GM20431 (cell line): ENCODE data around the gene SGK2.

ENCODE experiments used
- in situ Hi-C: fragments of 300-500 bp; cut with MseI, MboI; formaldehyde crosslinking; loops from one replicate; pipeline ENCODE4 v1.15.0; 2020; ENCODE audit warnings: low sequenced_read_pairs; ENCODE audit not compliant: unreplicated experiment

Gene SGK2

DNA sequence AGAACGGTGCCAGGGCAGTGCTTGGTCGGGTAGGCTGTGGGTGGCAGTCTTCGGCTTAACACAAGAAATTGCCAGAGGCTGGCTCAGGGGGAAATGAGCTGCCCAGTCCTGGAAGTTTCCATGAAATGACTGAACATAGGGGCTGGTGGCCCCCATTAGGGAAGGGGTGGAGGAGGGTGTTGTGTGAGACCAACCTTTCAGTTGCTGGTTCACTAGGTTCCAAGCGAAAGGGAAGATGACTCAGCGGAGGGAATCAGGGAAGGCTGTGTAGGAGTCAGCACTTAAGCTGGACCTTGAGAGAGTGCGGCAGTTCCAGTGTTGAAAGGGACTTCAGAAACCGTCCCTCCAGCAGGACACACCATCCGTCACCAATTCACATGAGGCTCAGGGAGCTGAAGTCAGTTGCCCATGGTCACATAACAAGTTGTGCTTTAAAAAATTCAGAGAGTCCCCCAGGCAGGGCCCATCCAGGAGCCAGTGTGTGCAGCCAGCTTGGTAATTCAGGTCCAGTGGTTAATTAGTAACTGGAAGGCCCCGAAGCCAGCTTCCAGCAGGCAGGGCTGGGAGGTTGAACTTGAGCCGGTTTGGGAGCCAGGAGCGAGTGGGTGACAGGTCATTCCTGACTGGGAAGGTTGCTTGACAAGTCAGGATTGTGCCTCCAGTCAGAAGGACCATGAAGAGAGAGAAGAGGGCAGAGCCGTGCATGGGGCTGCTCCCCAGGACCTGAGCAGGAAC is at the start of gene SGK2:
TSS of gene SGK2 (plus strand) at position 616 of the 735 bp plus-strand sequence. CDS start 7,469 bp downstream, outside the sequence.
- in situ Hi-C loops = no loop called here

DNA sequence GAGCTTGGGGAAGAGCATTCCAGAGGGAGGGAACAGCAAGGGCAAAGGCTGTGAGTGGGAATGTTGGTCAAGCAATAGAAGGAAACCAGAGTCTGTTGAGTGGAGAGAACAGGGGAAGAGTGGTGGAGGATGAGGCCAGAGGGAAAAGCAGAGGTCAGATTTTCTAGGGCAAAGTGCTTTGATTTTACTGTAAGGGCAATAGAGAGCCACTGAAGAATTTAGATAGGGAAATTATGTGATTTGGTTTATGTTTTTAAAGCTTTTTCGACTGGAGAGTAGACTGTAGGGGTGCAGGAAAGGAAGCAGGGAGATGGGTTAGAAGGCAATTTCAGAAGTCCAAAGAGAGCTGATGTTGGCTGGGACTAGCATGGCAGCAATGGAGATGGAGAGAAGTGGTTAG is 46.9 kb upstream of the SGK2 start:
- in situ Hi-C loops = no loop called here

DNA sequence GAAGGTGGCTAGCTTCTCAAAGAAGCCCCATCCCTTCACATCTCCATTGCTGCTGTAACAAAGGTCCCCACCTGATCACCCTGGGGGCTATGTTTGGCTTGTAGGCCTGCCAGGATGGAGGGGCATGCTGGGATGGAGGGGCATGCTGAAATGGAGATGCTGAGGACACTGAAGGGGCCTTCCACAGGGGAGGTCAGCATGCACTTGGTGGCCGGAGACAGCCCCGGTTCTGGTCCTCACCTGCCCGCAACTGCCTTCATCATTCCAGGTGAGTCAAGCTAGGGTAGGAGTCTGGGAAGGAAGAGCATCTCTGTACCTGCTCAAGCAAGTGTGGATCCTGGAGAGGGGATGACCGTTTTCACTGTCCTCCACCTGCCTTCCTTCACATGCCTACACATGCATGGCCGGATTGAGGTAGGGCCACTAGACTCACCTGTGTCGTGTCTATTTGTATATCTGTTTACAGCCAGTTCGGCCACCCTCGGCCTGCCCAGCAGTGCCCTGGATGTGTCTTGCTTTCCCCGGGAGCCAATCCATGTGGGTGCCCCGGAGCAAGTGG is 45.4 kb upstream of the SGK2 start:
- in situ Hi-C loops = no loop called here

DNA sequence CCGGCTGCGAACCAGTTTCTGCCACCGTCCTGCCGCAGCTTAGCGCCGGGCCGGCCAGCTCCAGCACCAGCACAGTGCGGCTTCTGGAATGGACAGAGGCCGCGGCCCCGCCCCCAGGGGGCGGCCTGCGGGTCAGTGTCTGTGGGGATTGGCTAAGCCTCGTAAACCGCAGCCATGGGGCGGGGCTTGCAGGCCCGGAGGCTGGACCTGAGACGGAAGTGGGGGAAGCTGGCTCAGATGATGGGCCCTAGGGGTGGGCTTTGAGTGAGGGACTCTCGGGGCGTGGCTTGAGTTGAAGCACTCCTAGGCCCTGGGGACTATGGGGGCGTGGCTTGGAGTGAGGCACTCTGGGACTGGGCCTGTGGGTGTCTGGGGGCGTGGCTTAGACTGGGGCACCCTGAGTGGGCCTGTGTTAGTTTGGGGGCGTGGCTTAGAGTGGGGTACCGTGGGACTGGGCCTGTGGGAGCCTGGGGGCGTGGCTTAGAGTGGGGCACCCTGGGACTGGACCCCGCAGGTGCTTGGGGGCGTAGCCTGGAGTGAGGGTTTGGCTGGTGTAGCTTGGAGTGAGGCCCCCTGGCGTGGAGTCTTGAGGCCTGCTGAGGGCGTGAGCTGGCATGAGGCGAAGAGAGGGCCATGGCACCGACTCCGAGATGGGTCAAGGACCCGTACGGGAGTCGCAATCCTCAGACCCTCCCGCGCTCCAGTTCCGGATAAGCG is 44.7 kb upstream of the SGK2 start:
- in situ Hi-C loops = no loop called here

DNA sequence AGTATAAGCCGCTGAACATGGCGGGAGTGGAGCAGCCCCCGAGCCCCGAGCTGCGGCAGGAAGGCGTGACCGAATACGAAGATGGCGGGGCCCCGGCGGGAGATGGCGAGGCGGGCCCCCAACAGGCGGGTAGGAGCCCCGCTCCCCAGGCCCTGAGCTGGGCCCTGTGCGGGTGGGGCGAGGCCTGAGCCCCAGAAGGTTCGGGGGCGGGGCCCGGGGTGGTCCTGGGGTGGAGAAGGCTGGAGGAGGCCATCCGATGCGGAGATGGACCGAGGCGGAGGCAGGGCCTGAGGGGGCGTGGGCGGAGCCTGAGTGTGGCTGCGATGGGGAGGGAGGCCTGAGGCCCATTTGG is 44.2 kb upstream of the SGK2 start:
- in situ Hi-C loops = no loop called here

DNA sequence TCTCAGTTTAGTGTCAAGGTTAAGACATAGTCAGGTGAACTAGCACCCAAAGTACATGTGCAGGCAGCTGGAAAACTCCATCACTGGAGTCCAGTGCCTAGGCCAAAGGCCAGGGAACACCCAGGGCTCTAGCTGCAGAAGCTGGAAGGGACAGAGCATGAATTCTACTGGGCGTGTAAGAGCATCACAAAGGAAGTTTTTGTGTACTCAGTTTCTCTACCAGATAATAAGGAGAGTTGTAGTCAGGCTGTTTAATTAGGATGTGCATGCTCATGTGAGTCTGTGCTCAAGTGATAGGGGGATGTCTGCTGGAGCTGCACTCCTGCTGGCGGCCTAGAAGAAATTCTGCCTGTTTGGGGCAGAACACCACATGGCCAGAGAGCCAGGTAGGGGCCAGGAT is 43.2 kb upstream of the SGK2 start:
- in situ Hi-C loops = no loop called here

DNA sequence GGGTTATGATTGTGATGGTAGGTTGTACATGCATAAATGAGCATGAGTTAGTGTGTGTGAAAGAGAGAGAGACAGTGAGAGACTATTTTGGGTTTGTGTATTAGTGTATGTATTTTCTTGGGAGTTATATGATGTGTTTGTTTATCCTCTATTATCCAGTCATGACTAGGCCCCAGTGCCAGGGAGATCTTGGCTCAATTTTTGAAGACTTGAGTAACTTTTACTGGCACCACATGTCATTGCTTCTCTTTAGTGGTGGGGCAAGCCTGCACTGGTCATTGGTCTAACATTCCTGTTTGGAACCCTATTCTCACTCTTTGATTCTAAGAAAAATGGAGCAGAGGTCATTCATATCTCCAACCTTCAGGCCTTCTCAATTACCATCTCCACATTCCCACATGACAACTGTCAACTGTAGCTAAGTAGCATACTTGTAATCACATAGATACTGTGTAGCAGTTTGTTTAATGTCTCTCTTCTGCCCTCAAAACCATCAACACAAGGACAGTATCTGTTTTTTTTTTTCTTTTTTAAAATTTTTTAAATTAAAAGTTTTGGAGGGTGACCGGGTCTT is 42.5 kb upstream of the SGK2 start:
- in situ Hi-C loops = no loop called here

DNA sequence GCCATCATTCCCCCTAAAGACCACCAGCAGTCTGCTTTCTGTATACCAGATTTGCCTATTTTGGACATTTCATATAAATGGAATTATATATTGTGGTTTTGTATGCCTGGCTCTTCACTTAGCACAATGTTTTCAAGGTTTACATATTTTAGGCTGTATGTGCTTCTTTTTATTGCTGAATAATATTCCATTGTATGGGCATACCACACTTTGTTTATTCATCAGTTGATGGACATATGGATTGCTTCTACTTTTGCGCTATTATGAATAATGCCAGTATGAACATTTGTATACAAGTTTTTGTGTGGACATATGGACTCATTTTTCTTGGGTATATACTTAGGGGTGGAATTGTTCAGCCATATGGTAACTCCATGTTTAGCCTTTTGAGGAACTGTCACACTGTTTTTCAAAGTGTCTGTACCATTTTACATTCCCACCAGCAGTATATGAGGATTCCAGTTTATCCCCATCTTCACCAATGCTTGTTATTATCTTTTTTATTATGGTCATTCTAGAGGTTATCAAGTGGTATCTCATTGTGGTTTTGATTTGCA is 38.7 kb upstream of the SGK2 start:
- in situ Hi-C loops = no loop called here

DNA sequence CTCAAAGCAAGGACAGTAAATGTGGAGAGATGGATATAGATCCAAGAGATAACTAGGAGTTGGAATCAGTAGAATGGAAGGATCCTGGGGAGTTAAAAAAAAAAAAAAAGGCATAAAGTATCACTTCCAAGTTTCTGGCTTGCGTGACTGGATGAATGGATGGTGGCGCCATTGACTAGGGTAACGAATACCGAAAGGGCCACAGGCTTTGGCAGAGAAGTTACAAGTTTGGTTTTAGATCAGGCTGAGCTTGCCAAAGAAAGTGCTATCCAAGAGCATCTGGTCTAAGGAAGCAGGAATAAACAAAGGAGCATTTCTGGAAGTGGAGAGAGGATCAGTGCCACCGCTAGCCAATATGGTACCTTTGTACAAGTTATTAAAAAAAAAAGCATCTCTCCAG is 33.8 kb upstream of the SGK2 start:
- in situ Hi-C loops = loop anchor here (25.0 kb wide), 1 partner anchor 562 kb away; no protein-coding TSS in a partner anchor

DNA sequence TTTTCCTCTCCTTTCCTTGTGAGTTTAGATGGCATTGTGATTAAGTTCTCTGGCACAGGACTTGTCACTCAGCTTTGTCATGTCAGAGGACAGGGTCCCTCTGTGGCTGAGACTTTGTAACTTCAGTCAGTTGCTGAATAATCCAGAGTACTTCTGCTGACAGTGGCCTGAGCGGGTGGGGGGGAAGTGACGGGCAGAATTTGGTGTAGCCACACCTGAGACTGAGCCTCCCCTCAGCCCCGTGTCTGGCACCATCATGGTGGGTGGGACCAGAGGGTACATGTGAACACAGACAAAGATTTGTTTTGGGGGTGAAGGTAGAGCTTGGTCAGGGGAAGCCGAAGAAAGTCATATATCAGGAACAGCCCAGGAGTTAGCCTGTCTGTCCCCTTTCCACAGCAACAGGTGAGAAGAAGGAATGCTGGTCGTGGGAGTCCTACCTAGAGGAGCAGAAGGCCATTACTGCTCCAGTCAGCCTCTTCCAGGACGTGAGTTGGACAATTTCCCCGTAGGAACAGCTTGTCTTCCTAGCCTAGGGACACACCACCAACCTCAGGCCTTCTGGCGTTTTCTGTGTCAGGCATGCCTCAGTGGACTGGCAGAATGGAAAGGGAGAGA is 30.5 kb upstream of the SGK2 start:
- in situ Hi-C loops = loop anchor here (25.0 kb wide), 1 partner anchor 559 kb away; no protein-coding TSS in a partner anchor

DNA sequence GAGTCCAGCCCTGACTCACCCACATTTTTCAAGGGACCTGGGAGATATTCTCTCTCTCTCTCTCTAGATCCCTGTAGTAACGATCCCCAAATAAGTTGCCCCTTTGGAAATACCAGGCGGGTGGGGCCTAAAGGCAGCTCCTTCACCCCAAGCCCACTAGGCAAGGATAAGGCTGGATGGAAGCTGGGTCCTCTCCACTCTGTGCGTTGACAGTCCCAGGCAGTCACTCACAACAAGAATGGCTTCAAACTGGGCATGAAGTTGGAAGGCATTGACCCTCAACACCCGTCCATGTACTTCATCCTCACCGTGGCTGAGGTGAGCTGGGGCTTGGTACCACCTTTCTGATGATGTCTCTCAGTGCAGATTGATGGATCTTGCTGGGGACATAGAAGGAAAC is 29.8 kb upstream of the SGK2 start:
- in situ Hi-C loops = loop anchor here (25.0 kb wide), 1 partner anchor 558 kb away; no protein-coding TSS in a partner anchor

DNA sequence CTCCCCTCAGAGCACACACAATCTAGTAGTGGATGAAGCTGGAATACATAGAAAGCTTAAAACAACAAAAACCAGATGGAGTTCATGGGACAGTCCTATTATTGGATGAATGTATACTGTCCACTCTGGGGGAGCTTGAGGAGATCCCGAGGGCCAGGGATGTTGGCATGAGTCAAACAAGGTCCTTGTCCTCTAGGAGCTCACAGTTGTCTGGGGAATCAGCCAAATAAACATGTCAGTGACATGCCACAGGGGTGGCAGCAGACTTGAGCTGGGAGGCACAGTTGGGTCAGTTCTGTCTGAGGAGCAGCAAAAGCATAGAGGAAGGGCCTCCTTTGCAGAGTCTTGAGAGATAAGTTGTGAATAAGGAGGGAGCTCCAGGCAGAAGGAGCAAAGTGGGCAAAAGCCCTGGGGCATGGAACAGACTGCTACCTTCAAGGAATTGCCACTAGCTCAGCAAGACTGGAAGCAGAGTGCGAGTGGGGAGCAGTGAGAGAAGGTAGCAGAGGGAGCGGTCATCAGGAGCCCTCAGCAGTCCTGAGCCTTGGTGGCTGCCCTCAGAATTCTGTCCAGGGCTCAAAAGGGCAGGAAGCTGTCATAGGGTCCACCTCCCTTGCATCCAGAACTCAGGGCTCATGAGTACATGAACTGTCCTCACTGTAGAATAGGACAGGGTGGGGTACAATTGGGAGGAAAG is 29.2 kb upstream of the SGK2 start:
- in situ Hi-C loops = loop anchor here (25.0 kb wide), 1 partner anchor 558 kb away; no protein-coding TSS in a partner anchor

DNA sequence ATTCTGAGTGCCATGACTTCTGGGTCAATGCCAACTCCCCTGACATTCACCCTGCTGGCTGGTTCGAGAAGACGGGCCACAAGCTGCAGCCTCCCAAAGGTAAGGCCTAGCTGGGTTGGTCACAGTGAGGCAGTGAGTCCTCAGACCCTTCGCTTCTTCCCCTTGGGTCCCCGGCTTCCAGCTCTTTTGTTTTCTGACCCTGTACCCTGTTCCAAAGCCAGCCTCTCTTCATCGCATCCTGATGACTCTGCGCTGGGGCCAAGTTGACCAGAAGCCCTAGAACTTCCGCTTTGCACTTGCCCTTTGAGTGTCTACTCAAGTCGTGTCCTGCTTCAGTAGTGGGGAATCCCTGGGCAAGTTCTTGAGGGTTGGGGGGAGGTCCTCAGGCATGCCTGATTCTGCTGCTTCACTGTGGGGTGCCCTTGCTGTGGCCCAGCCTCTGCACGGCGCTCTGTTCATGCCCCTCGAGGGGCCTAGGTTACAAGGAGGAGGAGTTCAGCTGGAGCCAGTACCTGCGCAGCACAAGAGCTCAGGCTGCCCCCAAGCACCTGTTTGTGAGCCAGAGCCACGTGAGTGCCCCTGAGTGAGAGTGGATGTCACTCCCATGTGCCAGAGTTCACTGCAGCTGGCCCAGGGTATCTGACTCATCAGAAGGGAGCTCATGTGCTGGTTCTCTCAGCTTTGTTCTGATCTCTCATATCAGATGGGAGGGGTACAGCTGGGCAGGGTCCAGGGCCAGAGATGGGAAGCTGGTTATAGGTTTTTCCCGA is 28.3 kb upstream of the SGK2 start:
- in situ Hi-C loops = loop anchor here (25.0 kb wide), 1 partner anchor 557 kb away; no protein-coding TSS in a partner anchor

DNA sequence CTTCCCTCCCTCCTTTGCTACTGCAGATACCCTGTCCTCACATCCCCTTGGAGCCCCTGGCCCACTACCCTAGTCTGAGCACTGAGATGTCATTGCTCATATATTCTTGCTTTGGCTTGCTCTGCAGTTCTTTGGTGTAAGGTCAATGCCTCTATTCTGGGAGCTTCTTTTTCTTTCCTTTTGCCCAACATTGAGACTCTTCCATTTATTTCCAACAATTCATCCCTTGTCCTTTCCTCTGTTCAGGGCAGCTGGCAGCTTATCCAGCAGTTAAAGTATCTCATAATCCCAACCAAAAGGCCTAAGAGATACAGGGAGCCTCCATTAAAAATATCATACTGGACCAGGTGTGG is 27.8 kb upstream of the SGK2 start:
- in situ Hi-C loops = loop anchor here (25.0 kb wide), 1 partner anchor 556 kb away; no protein-coding TSS in a partner anchor

DNA sequence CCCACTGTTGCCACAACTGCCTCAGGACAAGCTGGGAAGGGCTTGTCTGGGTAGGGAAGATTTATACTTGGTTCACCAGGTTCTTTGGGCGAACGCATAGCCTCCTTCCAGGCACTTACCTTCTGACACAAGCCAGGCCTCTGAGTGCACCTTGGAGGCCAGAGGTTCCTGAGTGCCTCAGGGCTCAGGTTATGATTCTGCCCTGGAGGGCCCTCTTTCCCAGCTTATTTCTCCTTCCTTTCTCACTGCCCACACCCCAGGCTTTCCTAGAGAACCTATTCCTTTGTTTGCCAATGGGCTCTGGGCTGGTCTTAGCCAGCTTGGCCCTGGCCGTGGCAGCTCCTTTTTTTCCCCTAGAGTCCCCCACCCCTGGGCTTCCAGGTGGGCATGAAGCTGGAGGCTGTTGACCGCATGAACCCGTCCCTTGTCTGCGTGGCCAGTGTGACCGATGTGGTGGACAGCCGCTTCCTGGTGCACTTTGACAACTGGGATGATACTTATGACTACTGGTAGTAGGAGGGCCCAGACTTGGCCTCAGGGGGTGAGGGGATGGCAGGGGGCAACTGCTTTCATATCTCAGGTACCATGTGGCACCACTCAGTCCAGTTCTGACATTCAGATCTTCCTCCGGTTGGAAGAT is 26.3 kb upstream of the SGK2 start:
- in situ Hi-C loops = loop anchor here (25.0 kb wide), 1 partner anchor 555 kb away; no protein-coding TSS in a partner anchor

DNA sequence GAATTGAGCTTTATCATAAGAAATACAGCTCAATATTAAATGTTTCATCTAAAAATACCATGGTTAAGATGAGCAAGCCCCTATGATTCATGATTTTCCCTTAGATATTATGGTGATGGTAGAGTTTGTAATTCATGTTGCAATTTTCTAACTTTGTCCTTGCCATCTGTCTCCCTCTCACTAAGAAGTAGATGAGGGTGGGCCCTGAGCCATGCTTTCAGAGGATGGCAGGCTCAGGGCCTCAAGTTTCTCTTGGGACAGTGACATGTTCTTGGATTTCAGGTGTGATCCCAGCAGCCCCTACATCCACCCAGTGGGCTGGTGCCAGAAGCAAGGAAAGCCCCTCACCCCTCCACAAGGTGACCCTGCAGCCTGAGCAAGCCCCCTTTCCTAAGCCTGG is 25.8 kb upstream of the SGK2 start:
- in situ Hi-C loops = loop anchor here (25.0 kb wide), 1 partner anchor 554 kb away; no protein-coding TSS in a partner anchor

DNA sequence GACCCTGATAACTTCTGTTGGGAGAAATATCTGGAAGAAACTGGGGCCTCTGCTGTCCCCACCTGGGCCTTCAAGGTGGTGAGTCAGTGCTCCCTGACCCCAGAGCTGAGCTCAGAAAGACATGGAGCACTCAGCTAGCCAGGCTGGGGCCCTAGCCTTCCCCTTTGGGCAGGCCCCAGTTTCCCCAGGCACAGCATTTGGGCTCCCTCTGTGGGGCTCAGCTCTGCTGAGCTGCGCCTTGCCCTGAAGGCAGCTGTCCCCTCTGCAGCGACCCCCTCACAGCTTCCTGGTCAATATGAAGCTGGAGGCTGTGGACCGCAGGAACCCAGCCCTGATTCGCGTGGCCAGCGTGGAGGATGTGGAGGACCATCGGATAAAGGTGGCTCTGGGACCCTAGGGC is 24.8 kb upstream of the SGK2 start:
- in situ Hi-C loops = loop anchor here (25.0 kb wide), 1 partner anchor 553 kb away; no protein-coding TSS in a partner anchor

DNA sequence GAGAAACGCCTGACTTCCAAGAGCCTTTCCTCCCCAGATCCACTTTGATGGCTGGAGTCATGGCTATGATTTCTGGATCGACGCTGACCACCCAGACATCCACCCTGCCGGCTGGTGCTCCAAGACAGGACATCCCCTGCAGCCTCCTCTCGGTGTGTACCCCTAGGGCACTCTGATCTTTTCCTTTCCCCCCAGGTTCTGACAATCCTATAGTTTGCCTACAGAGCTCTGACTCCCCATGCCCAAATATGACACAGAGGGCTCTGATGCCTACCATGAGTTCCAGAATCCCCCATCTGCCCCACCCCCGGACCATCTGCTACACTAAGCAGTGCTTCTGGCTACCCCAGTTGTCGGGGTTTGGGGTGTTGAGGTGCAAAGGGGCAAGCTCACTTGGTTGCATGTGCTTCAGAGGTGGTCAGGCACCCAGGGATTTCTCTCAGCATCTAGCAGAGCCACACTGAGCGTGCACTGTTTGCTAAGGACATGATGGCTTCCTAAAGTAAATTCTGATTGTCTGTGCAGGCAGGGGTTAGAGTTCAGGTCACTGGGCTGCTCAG is 24.0 kb upstream of the SGK2 start:
- in situ Hi-C loops = loop anchor here (25.0 kb wide), 1 partner anchor 552 kb away; no protein-coding TSS in a partner anchor
